Eye (tissue), 1 donor: ENCODE data around the gene PPP1R15B.

Source experiments
- DNase-seq: peaks from one replicate; pipeline ENCODE4 v3.0.0-alpha.2; 2015

PPP1R15B gene

GRCh38 chr1:204411451-204412204 lies at the start of gene PPP1R15B:
TSS of gene PPP1R15B (minus strand) at chr1:204411817. CDS start at chr1:204411411, 406 bp downstream.
- peak; percentile 99 for DNase-seq

- DNase-seq: no peak
Observed at GRCh38 chr1:204460346-204460745, 48.7 kb upstream of the PPP1R15B start.

GRCh38 chr1:204459706-204460105 lies 48.1 kb upstream of the PPP1R15B start:
- no peak for DNase-seq

- DNase-seq: peak; percentile 62
Observed at GRCh38 chr1:204457666-204458065, 46.0 kb upstream of the PPP1R15B start.

- peak; percentile 92 for DNase-seq
Observed at GRCh38 chr1:204456826-204457442, 45.3 kb upstream of the PPP1R15B start.

- peak; percentile 14 for DNase-seq
Observed at GRCh38 chr1:204455831-204456145, 44.2 kb upstream of the PPP1R15B start.

GRCh38 chr1:204455063-204455830 lies 43.6 kb upstream of the PPP1R15B start:
- peak; percentile 92 for DNase-seq

GRCh38 chr1:204454476-204454875 lies 42.9 kb upstream of the PPP1R15B start:
- DNase-seq: peak; percentile 45

- DNase-seq: no peak
Observed at GRCh38 chr1:204453141-204453772, 41.6 kb upstream of the PPP1R15B start.

- no peak for DNase-seq
Observed at GRCh38 chr1:204451352-204452124, 39.9 kb upstream of the PPP1R15B start.

GRCh38 chr1:204450461-204451257 lies 39.0 kb upstream of the PPP1R15B start:
- DNase-seq: no peak

- no peak for DNase-seq
Observed at GRCh38 chr1:204449678-204450280, 38.2 kb upstream of the PPP1R15B start.

GRCh38 chr1:204448991-204449677 lies 37.5 kb upstream of the PPP1R15B start:
- DNase-seq: no peak

- DNase-seq: no peak
Observed at GRCh38 chr1:204448344-204448964, 36.8 kb upstream of the PPP1R15B start.

- no peak for DNase-seq
Observed at GRCh38 chr1:204447736-204448135, 36.1 kb upstream of the PPP1R15B start.

GRCh38 chr1:204447190-204447589 lies 35.6 kb upstream of the PPP1R15B start:
- DNase-seq: peak; percentile 60

- peak; percentile 95 for DNase-seq
Observed at GRCh38 chr1:204446413-204447111, 34.9 kb upstream of the PPP1R15B start.

- DNase-seq: peak; percentile 47
Observed at GRCh38 chr1:204445860-204446412, 34.3 kb upstream of the PPP1R15B start.
